Activated CD4-positive, CD25-positive, alpha-beta regulatory T cell (primary cell): Measurements from ENCODE around the gene NFASC.

Source experiments
- DNase-seq, 4 experiments: peaks; one replicate each; lab custom pipeline; 2025; lab: John Stamatoyannopoulos, UW

NFASC gene

DNA sequence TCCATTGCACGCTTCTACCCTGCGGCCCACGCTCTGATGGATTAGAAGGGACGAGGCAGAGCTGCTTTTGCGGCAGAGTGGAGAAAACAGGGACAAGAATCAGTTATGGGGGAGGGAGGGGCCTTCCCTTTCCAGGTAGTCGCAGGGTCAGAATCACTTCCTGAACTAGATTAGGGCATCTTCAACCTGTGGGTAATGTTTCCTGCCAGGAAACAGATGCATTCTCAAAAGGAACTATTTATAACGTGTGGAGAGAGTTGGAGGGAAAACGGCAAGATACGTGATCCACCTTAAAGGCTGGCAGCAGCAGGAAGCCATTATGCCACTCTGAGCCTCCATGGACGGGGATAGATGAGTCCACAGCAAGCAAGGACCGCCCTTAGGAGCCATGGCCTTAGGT, 112.5 kb downstream of the NFASC start:
- DNase-seq = no peak

DNA sequence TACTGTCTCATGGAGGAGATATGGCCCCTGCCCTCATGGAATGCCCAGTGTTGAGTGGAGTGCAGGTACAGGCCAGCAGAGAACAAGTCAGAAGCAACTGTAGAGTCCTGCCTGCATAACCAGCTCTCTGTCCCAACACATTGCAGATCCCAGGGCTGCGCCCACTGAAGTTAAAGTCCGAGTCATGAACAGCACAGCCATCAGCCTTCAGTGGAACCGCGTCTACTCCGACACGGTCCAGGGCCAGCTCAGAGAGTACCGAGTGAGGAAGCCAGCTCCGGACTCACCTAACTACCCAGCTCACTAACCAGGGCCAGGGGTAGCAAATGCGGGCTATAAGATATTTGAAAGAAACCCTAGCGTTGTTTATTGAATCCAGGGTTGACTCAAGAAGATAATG, 113.2 kb downstream of the NFASC start:
- DNase-seq = no peak

DNA sequence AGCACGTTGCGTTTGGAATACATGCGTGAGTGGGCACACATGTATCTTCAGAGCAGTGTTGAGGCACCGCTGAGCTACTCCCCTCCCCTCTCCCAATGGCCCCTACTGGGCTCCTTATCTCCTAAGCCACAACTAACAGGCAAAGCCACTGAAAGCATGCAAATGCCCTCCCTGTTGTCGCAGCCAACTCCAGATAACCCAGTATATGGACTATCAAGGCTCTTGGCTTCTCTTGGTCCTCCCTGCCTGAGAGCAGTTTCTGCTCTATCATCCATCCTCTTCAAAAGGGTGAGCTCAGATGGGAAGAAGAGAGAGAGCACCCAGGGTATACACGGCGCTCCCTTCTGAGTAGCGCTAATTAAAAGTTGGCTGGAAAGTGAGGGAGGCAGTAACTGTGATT, 113.8 kb downstream of the NFASC start:
- DNase-seq = no peak

DNA sequence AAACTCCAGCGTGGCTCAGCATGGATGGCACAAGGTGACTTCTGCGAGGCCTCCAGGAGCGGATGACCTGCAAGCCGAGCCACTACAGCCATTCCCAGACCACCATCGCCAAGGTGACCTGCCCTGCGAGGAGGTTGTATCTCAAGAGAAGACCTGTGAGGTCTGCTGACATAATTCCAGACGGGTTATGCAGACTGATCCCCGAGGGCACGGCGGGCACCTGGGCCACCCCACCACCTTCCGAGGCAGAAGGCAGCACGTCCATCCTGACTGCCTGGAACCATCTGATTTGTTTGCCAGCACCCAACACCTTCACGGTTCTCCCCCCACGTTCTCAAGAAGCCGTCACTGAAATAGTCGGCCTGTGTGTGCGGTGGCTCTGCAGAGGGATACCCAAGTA, 115.5 kb downstream of the NFASC start:
- no peak for DNase-seq

DNA sequence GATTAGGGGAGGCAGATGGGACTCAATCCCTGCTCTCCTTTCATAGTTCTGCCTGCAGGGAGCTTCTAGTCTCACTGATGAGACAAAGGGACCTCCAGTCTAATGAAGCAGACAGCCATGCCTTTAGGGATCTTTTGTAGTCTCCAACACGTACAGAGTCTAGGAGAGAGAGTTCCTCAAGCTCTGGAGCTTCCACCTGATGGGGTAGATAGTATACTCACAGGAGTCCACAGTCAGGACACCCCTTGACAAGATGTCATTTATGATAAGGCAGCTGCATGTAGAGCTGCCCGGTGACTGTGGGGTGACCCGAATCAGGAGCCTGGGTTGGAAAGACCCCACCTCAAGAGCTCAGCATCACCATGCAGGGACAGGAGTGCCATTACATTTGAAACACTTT, 117.0 kb downstream of the NFASC start:
- no peak for DNase-seq

DNA sequence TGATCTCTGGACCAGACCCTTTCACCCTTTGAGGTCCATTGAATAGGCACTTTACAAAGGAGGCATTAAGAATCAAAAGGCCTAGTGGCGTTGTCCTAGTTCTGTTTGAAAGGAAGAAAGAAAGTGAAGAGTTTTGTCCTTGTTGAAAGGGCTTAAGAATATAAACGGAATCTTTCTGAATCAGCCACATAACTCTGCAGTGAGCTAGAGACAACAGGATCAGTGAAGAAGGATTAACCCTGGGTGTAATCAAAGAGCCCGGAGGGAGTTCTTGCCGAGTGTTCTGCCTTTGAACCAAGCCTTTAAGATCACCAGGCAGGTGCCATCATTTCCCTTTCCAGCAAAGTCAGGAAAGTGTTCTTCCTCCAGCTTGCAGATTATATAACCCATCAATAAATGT, 117.5 kb downstream of the NFASC start:
- no peak for DNase-seq

DNA sequence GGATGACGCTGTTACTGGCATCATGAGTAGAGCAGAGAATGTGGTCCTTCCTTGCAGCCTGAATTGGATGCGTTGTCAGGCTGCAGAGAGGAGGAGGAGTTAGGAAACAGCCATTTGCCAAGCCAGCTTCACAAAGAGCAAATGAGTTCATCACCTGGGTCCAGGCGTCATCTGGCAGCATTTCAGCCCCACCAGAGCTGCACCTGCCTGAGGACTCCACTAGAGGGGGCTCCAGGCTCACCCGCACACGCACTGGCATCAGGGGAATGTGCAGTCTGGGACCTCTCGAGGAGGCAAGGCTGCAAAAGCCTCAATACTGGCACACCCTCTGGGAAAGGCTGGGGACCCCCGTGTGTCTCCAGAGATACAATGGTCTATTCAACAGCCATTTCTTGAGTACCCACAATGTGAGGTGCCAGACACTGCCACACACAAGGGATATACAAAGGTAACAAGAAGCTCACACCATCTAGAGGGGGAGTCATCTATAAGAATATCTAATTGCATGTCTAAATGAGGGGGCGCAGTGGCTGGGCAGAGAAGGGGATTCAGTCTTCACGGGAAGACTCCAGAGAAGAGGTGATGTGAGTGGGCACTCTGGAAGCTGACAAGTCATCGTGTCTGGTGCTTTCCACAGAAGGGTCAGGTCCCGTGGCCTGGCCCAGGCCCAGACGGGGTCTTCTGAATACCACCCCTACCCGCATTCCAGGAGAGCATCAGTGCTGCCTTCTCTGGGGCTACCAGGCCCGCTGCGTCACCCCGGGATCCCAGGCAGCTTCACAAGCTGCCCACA, 118.8 kb downstream of the NFASC start:
- DNase-seq = peak in 1 of 4 experiments; percentile 9

DNA sequence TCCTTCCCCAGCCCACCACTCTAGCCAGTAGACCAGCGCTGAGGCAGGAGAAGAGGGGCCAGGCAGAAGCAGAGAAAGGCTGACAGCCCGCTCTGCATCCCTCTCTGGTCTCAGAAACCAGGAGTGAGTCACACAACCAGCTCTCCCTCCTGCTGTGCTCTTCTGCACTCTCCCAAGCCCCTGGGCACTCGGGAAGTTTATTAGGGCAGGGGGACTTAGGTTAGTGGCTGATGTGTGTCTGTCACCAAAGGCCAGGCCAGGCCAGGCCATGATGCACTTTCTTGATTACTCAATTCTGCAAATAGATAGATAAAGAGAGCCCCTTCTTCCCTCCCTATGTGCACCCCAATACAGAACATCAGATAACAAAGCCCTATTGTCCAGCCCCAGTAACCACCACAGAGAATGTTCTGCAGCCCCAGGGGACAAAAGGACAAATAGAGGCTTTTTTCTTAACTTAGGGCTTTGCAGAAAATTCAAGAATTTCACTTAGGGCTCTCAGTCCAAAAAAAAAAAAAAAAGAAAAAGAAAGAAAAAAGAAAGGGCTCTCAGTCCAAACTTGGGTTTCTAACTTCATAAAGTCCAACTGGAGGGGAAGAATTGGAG, 119.5 kb downstream of the NFASC start:
- no peak for DNase-seq

DNA sequence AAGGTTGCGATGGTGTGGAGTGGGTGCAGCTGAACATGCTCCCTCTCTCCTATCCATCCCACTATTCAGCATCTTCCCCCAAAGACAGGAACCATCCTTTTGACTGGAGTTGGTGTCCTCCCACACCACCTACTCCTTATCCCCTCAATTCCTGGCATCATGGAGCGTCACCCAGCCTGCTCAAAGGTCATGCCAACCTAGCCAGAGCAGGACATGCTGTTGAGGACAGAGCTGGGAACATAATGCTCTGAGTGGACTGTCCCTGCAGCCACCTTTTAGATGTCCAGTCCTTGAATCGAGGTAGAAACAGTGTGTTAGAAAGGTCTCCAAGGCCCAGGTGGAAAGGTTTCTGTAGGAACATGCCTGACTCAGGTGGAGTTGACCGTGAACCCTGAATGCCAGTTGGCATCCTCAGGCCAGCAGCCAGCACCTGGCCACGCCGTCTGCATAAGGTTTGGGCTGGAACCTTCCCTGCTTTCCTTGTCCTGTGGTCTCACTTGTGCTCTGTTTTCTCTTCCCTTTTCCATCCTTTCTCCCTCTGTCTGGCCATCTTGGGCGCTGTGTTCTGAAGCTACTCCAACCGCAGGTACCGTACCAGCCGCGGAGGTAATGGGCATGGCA, 120.2 kb downstream of the NFASC start:
- DNase-seq = no peak

DNA sequence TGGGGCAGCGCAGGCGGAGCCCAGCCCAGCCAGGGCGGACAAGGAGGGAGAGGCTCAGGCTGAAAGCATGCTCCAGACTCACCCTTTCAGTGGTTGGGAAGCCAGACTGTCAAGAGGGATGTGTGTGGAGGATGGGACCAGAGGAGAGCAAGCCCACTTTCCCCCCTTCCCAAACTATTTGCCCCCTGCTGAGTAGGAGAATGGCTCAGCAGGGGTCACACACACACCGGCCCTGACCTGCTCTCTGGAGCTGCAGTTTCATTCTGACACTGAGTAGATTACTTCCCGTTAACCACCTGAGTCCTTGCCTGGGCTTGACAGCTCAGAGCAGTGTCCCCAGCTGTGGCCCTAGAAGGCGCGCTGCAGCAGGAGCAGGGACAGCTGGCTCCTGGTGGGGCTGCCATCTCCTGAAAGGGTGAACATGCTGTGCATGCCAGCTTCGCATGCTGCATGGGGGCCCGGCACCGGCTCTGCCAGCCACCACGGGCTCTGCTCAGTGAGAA, 120.7 kb downstream of the NFASC start:
- no peak for DNase-seq

DNA sequence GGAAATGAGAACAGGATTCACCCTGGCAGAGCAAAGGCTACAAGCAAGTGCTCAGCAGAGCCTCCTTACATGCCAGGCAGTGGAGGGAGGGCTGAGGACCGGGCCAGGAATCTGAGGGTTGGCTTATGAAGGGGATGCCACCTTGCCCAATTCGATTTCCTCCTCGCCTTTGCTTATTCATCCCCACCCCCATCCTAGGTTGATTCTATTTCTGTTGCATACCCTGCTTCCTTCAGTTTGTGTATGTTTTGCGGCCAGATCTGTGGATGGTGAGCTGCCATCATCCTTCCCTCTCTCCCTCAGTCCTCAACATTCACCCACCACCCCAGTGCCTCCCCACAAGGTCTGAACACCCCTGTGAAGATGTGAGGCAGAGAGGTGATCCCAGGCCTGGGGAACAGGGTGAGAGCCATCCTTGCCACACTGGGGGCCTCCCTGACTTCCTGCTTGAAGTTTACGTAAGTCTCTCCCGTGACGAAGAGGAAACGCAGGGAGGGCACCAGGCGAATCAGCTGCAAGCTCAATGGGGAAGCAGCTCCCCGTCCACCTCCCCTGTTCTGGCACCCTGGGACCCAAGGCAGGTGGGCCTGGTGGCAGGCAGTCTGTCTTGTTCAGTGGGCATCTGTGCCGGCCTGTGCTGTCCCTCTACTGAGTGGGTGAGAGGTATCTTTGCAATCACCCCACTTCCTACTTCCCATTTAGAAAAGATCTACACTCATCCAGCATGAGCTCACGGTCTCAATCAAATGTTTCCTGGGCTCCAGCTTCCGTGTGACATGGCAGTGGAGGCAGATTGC, 121.7 kb downstream of the NFASC start:
- DNase-seq = no peak

DNA sequence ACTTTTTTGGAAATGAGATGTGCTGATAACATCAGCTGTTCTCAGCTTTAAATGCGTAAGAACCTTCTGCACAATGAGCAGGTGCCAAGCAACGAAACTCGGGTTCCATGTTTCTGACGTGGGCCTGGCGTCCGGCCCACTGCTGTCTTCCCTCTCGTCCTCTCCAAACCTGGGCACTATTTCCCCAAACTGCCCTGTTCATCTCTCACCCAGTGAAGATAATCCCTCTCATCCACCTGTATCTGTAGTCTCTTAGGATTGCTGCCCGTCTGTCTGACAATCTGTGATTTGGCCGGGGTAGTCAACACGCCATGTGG, 122.3 kb downstream of the NFASC start:
- DNase-seq = no peak

DNA sequence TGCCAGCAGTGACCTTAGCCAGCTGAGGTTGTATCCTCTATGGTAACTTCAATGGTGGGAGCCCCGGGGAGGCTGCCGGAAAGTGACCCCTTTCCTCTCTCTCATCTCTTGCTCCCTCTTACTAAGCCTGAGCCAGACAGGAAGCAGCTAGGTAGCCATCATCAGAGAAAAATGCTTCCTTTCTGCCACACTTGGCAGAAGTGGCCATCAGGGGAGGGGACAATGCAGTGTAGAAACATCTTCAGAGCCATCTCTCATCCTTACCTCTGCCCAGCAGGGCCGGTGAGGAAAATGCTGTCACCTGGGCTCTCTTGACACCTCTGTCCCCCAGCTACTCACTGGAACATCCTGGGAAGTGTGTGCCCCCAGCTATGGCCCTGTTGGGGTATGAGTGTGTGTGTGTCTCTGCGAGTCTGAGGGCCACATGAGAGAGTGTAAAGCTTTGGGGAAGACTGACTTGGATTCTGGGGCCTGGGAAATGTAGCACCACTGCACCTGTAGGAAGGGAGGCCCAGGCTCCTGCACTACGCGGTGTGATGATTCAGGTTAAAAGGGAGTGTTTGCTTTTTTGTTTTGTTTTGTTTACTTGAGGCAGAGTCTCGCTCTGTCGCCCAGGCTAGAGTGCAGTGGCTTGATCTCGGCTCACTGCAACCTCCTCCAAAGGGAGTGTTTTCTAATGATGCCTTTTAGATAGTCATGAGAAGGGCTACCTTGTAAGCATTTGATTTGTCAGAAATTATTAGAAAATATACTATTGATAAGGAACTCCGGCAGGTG, 123.6 kb downstream of the NFASC start:
- DNase-seq = no peak

DNA sequence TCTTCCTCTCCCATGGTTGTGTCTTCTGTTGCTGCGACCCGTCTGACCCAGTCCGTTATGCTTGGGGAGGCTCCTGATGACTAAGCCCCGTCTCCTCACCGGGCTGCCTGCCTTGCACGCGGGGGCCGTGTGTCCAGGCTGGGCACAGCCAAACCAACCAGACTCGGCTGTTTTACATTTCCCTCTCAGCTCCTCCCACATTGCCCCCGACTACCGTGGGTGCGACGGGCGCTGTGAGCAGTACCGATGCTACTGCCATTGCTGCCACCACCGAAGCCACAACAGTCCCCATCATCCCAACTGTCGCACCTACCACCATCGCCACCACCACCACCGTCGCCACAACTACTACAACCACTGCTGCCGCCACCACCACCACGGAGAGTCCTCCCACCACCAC, 126.3 kb downstream of the NFASC start:
- no peak for DNase-seq

DNA sequence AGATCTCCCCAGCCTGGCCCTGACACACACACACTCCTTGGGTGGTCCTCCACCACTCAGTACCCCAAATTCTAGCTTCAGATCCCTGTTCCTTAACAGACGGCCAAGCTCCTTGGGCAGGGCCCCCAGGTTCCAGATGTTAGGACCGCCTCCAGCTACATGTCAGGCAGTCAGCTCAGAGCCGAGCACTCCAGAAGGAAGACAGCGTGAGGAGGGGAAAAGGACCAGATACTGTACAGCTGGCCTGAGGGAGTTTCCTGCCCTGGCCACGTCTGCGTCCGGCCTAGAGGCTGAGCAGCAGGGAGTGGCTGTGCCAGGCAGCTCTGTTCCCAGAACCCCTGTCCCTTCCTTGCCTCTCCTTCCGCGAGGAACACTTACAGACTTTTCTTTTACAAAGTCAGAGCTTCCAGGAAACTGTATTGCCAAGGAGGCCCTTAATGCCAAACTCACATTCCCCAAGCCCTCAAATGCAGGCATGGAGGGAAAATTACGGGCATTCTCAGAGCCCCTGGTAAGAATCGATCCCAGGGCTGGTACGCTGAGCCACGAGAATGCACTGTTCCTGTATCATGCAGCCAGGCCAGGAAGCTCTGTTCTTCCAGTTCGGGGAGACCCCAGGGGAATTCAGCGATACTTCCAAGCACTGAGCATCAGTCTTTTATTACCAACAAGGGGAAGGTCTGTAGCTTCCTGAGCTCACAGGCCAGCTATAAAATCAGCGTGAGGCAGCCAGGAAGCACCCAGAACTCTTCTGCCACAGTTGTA, 127.1 kb downstream of the NFASC start:
- DNase-seq = no peak

DNA sequence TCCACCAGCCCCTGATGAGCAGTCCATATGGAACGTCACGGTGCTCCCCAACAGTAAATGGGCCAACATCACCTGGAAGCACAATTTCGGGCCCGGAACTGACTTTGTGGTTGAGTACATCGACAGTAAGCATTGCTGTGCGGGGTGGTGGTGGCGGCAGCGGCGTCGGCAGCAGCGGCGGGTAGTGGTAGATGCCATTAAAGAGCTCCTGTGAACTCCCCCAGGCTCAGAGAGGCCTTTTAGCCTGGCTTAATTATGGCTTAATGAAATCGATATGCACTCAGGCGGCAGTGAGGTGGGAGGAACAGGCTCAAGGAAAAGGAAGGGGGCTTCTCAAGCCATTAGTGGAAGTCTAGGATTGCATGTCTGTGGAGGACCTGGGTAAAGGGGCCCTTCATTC, 130.5 kb downstream of the NFASC start:
- DNase-seq = no peak

DNA sequence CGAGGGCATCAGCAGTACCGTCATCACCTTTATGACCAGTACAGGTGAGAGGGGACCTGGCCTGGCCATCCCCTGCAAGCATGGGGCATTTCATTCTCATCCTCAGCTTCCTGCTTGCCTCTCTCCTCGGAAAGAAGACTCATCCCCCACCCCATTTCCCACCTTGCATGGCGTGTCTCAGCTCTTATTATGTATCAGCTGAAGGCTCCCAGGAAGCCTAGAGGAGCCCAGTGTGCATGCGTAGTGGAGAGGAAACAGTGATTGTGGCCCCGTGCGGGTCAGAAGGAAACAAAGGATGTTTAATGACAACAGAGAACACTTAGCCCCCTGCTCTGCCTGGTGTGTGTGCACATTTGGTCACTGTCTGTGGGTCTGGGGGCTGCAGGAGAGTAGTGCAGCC, 132.0 kb downstream of the NFASC start:
- DNase-seq = no peak

DNA sequence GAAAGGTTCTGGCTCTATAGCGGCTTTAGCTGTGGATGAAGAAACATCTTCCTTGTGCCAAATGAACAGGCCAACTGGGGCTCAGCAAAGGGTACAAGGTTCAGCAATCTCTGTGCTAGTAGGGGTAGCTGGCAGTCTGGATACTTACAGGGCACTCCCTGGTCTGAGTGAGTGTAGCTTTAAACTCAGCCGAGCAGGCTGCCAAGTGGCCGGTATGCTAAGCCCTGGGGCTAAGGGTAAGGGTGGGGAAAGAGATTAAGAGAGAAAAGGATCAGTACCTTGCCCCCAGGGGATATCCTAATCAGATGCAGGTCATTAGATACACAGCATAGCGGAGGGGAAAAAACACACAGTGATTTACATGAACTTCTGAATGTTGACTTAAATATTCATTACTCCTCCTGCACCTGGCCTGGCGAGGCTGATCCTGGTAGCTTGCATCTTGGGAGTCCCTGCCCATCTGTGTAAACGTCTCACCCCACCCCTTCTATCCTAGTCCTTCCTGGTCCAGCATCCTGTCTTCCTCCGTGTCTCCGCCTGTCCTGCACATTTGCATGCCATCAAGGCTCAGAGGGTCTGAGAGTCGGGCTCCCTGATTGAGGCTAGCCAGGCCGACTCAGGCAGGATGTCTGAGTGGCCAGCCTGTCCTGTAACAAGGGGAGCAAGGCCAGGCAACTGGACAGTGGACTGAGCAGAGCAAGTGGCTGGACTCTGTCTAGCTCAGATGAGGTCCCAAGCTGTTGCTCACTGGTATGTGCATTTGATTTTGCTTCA, 132.9 kb downstream of the NFASC start:
- DNase-seq = no peak

DNA sequence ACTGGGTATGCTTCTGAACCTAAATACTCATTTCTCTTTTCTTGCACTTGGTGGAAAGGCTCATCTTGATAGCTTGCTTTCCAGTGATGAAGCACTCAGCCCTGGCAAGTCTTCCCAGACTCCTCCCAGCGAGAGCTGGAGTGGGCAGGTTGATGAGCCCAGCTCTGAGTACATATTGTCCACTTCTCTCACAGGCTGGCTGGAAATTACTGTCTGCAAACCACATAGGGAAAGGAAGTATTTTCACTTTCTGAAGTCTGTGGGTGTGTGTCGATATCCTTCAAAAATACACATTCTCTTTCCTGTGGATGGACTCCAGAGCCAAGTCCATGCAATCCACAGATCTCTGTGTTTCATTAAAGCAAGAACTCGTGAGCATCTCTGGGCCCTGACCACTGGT, 133.7 kb downstream of the NFASC start:
- no peak for DNase-seq

DNA sequence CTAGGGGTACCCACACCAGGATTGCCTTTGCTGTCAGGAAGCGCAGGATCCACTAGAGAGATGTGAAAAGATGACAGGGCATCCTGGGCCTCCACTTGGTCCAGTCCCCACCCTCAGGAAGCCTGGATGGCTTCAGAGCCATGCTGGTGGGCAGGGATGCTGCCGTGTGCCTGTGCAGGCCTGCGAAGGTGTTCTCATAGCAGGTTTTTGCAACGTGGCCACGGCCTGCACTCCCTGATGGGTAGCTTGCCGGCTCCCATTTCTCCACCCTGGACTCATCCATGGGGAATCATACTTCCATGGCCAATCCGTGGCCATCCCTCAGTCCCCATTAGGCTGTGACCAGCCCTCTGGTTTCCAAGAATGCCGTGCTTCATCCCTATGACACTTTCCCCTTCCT, 138.2 kb downstream of the NFASC start:
- DNase-seq = no peak
